H1 (cell line): Measurements from ENCODE around the gene NAALADL1. TPM values are rescaled to one million over a fixed set of nuclear protein-coding genes. Genes with fewer than 3 reads are reported as not detected.

ENCODE experiments used
- BACH1 ChIP-seq: IDR thresholded peaks from 2 replicates; pipeline ENCODE4 v1.6.1; 2012; ENCODE audit warnings: low read length, improper control_type of control experiment
- BRCA1 ChIP-seq: IDR thresholded peaks from 2 replicates; pipeline ENCODE4 v1.6.1; 2012; ENCODE audit warnings: low read depth, low read length, improper control_type of control experiment
- CTBP2 ChIP-seq: IDR thresholded peaks from 2 replicates; pipeline ENCODE4 v1.7.0; 2011; ENCODE audit warnings: borderline replicate concordance, mild to moderate bottlenecking, moderate library complexity, mixed read lengths, low read length; ENCODE audit not compliant: insufficient read depth, insufficient read length
- KDM1A ChIP-seq: fragments of 200-600, 300-600 bp; sonication (generic); IDR thresholded peaks from 2 replicates; pipeline ENCODE4 v1.7.1; 2016; ENCODE audit warnings: mild to moderate bottlenecking, low read length, borderline replicate concordance
- KDM4A ChIP-seq: IDR thresholded peaks from one replicate; pipeline ENCODE4 v1.7.1; 2012; ENCODE audit warnings: low read depth, mild to moderate bottlenecking, moderate library complexity, low read length, inconsistent platforms; ENCODE audit not compliant: severe bottlenecking
- POLR2A ChIP-seq, 2 experiments: IDR thresholded peaks; 1 replicate in 1 of 2; 2 replicates in 1 of 2; pipeline ENCODE4 v1.6.1; 2011; ENCODE audit warnings: low read depth in 2 of 2, low read length in 2 of 2, mild to moderate bottlenecking in 2 of 2; ENCODE audit errors: control extremely low read depth in 1 of 2
- TAF1 ChIP-seq: IDR thresholded peaks from 2 replicates; pipeline ENCODE4 v1.6.1; 2011; ENCODE audit warnings: mild to moderate bottlenecking, low read depth, low read length
- USF2 ChIP-seq: IDR thresholded peaks from 2 replicates; pipeline ENCODE4 v1.6.1; 2011; ENCODE audit warnings: low read length, improper control_type of control experiment
- ZNF274 ChIP-seq: IDR thresholded peaks from 2 replicates; pipeline ENCODE4 v1.7.0; 2012; ENCODE audit warnings: low read length, borderline replicate concordance; ENCODE audit errors: extremely low read depth
- polyA plus RNA-seq, 7 experiments: library from polyadenylated mRNA; depleted of rRNA in 3 of 7; stranded (reverse) in 5 of 7; unstranded in 2 of 7; fragments of >200 nt in 5 of 7; fragments of 200-250 nt in 2 of 7; gene quantifications; 1 replicate in 5 of 7; 2 replicates in 1 of 7; 4 replicates in 1 of 7; pipeline versions ENCODE4 v1.2.1 to v1.2.3, GENCODE V29; 2011 to 2013; ENCODE audit warnings: missing spikeins in 2 of 7, mixed read lengths in 2 of 7
- total RNA-seq: library from RNA; stranded (reverse); fragmentation: NEBNext Ultra II Directional; extraction: Animal tissue kit (Norgen Biotek cat#: 25700); gene quantifications from 2 replicates; pipeline ENCODE4 v1.2.1, GENCODE V29; 2021

NAALADL1 gene
- total and polyA plus RNA-seq, 2 of the 8 experiments (the other 6 are each of a cell fraction or from before 2014, with no cell fraction given): 7.5 to 9.9 TPM

DNA sequence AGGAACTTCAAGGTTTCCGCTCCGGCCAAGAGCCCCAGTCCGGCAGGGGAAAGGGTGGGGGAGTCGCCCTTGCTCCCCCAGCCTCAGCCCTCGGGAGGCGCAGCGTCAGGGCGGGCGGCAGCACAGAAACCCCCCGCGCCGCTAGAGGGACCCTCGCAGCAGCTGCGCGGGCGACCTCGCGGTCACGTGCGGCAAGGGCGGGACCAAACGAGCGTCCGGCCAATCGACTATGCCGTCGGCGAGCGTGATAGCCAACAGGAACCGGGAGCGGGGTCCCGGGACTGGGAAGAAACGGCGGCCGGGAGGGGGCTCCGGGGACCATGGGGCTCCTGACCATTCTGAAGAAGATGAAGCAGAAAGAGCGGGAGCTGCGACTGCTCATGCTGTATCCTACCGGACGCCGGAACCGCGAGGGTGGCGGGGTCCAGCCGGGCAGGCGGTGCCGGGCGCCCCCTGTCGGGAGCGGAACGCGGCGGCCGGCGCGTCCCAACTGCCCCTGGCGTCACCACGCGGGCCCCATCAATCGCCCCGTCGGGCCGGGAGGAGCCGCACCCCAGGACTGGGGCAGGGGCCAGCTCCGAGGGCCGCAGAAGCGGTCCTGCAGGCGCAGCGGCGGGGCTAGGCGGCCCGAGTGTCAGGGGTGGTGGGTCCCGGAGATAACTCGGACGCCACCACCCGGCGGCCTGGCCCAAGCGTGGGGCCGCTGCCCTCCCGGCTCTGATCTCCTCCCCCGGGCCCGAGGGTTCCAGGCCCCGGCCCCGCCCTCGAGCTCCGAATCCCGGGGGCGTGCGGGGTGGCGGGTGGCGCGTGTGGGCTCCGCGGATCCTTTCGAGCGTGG is 44.2 kb downstream of the NAALADL1 start, which contains the start of gene ARL2 (continued):
- TF ChIP-seq BACH1 (peak; percentile 36; the same call in 1 of the 2 replicates), TAF1 (peak; percentile 69; the same call in 1 of the 2 replicates), CTBP2 (no peak), BRCA1 (no peak), ZNF274 (no peak), KDM4A (peak; percentile 90), USF2 (peak; percentile 93), POLR2A (IDR thresholded peaks at IDR 0.05; ENCODE audit: control extremely low read depth in 1 of 2, low read depth in 2 of 2, low read length in 2 of 2) (peak in 1 of 2 experiments; percentile 52; a peak in 2 of 3 replicates), KDM1A (no peak)
